HEK293 (cell line): ENCODE measurements around the gene RNF11.
A peak's percentile ranks its signal among the peaks of the same experiment; 100 is the strongest.

Experiments used
- EGR2 ChIP-seq: fragments of 450-650 bp; formaldehyde crosslinking; IDR thresholded peaks from 2 replicates; pipeline ENCODE4 v1.5.1; 2016; ENCODE audit warnings: low read depth, missing biosample characterization, missing genetic modification characterization
- FEZF1 ChIP-seq: fragments of 450-650 bp; formaldehyde crosslinking; IDR thresholded peaks from 2 replicates; pipeline ENCODE4 v1.5.1; 2016; ENCODE audit warnings: missing biosample characterization, missing genetic modification characterization
- GLIS1 ChIP-seq: fragments of 450-650 bp; formaldehyde crosslinking; IDR thresholded peaks from 2 replicates; pipeline ENCODE4 v1.5.1; 2016; ENCODE audit warnings: missing biosample characterization, missing genetic modification characterization
- MYNN ChIP-seq: fragments of 450-650 bp; formaldehyde crosslinking; IDR thresholded peaks from 2 replicates; pipeline ENCODE4 v1.5.1; 2016; ENCODE audit warnings: missing biosample characterization, missing genetic modification characterization, borderline replicate concordance
- RBAK ChIP-seq: fragments of 450-650 bp; formaldehyde crosslinking; IDR thresholded peaks from 2 replicates; pipeline ENCODE4 v1.5.1; 2016; ENCODE audit warnings: missing biosample characterization, missing genetic modification characterization
- SCRT2 ChIP-seq: fragments of 450-650 bp; formaldehyde crosslinking; IDR thresholded peaks from 2 replicates; pipeline ENCODE4 v1.5.1; 2016; ENCODE audit warnings: missing biosample characterization, missing genetic modification characterization
- SETDB1 ChIP-seq: IDR thresholded peaks from one replicate; pipeline ENCODE4 v1.6.1; 2017; ENCODE audit warnings: mild to moderate bottlenecking, low read length, moderate library complexity, mixed read lengths; ENCODE audit not compliant: insufficient read length
- SP2 ChIP-seq: fragments of 450-650 bp; formaldehyde crosslinking; IDR thresholded peaks from 2 replicates; pipeline ENCODE4 v1.5.1; 2016; ENCODE audit warnings: missing biosample characterization, missing genetic modification characterization
- WT1 ChIP-seq: fragments of 450-650 bp; formaldehyde crosslinking; IDR thresholded peaks from 2 replicates; pipeline ENCODE4 v1.5.1; 2016; ENCODE audit warnings: missing biosample characterization, missing genetic modification characterization
- ZFHX2 ChIP-seq: fragments of 450-650 bp; formaldehyde crosslinking; conservative IDR thresholded peaks from 2 replicates; pipeline ENCODE4 v1.5.1; 2016; ENCODE audit warnings: missing biosample characterization, missing genetic modification characterization
- ZNF121 ChIP-seq: fragments of 450-650 bp; formaldehyde crosslinking; IDR thresholded peaks from 2 replicates; pipeline ENCODE4 v1.5.1; 2016; ENCODE audit warnings: missing biosample characterization, missing genetic modification characterization
- ZNF169 ChIP-seq: fragments of 450-650 bp; formaldehyde crosslinking; IDR thresholded peaks from 2 replicates; pipeline ENCODE4 v1.5.1; 2016; ENCODE audit warnings: missing biosample characterization, missing genetic modification characterization
- ZNF174 ChIP-seq: fragments of 450-650 bp; formaldehyde crosslinking; IDR thresholded peaks from 2 replicates; pipeline ENCODE4 v1.5.0; 2017; ENCODE audit warnings: missing biosample characterization, mild to moderate bottlenecking, missing genetic modification characterization
- ZNF184 ChIP-seq: fragments of 450-650 bp; IDR thresholded peaks from 2 replicates; pipeline ENCODE4 v1.5.1; 2018; ENCODE audit warnings: missing biosample characterization, mild to moderate bottlenecking, missing genetic modification characterization
- ZNF354C ChIP-seq: fragments of 450-650 bp; formaldehyde crosslinking; IDR thresholded peaks from 2 replicates; pipeline ENCODE4 v1.5.1; 2016; ENCODE audit warnings: missing biosample characterization, missing genetic modification characterization, low read depth, borderline replicate concordance
- ZNF37A ChIP-seq: fragments of 450-650 bp; IDR thresholded peaks from 2 replicates; pipeline ENCODE4 v1.5.1; 2018; ENCODE audit warnings: missing biosample characterization, missing genetic modification characterization
- ZNF404 ChIP-seq: fragments of 450-650 bp; formaldehyde crosslinking; IDR thresholded peaks from 2 replicates; pipeline ENCODE4 v1.5.1; 2017; ENCODE audit warnings: missing biosample characterization, missing genetic modification characterization
- ZNF433 ChIP-seq: fragments of 450-650 bp; formaldehyde crosslinking; IDR thresholded peaks from 2 replicates; pipeline ENCODE4 v1.5.1; 2016; ENCODE audit warnings: missing biosample characterization, missing genetic modification characterization, low read depth
- ZNF76 ChIP-seq: fragments of 450-650 bp; formaldehyde crosslinking; IDR thresholded peaks from 2 replicates; pipeline ENCODE4; 2016; ENCODE audit warnings: low read depth, missing biosample characterization, missing genetic modification characterization, borderline replicate concordance
- ZNF768 ChIP-seq: fragments of 450-650 bp; formaldehyde crosslinking; IDR thresholded peaks from 2 replicates; pipeline ENCODE4 v1.5.1; 2018; ENCODE audit warnings: missing biosample characterization, mild to moderate bottlenecking, missing genetic modification characterization
- TF ChIP-seq, protein P1 (sequence below): fragments of 450-650 bp; formaldehyde crosslinking; IDR thresholded peaks from 2 replicates; pipeline ENCODE4 v1.5.1; 2016; ENCODE audit warnings: missing biosample characterization, missing genetic modification characterization
- TF ChIP-seq, protein P2 (sequence below): fragments of 450-650 bp; formaldehyde crosslinking; IDR thresholded peaks from 2 replicates; pipeline ENCODE4 v1.5.1; 2017; ENCODE audit warnings: missing biosample characterization, mild to moderate bottlenecking, missing genetic modification characterization, moderate library complexity
- TF ChIP-seq, protein P3 (sequence below): fragments of 450-650 bp; formaldehyde crosslinking; conservative IDR thresholded peaks from 2 replicates; pipeline ENCODE4 v1.5.1; 2016; ENCODE audit warnings: low read depth, missing biosample characterization, missing genetic modification characterization
- TF ChIP-seq, protein P4 (sequence below): fragments of 450-650 bp; formaldehyde crosslinking; IDR thresholded peaks from 2 replicates; pipeline ENCODE4 v1.5.1; 2016; ENCODE audit warnings: missing biosample characterization, missing genetic modification characterization
- TF ChIP-seq, protein P5 (sequence below): fragments of 450-650 bp; formaldehyde crosslinking; IDR thresholded peaks from 2 replicates; pipeline ENCODE4 v1.5.1; 2016; ENCODE audit warnings: missing biosample characterization, missing genetic modification characterization
- TF ChIP-seq, protein P6 (sequence below): fragments of 450-650 bp; formaldehyde crosslinking; IDR thresholded peaks from 2 replicates; pipeline ENCODE4 v1.5.1; 2016; ENCODE audit warnings: missing biosample characterization, missing genetic modification characterization

RNF11 gene

DNA sequence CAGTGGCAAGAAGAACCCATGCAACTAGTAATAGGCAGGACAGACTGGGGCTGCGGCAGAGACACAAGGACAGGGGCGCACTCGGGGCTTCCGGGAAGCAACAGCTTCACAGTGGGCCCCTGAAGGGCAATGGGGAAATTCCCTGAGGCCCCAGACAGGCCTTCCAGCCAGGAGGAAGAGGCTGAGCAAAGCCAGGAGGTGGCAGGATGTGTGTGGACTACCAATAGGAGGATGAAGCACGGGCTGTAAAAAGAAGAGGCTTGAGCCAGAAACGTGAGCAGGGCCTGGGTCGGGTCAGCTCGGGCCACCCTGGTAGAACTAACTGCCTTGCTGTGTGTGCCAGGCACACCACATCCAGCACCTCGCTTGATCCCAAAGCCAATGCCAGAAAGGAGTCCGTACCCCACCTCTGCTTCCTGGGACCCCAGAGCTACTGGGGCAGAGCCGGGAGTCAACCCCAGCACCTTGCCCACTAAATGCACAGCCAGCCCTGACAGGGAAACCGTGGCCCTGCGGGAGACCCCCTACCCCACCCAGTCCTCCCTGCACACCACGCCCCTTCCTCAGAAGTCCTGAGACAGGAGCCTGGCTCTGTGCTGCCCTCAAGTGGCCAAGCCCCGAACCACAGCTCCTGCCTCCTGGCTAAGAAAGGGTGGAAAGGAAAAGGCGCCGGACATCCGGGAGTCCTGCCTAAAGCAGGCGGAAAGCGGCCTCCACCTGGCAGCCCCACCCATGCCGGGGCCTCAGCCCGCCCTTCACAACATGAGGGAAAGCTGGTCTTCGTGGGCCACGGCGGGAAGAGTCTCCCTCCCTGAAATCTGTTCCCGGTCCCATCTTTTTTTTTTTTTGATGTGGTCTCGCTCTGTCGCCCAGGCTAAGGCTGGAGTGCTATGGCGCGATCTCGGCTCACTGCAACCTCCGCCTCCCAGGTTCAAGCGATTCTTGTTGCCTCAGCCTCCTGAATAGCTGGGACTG lies 60.6 kb downstream of the RNF11 start (continued):
- TF ChIP-seq ZNF169 (tag by site-specific recombination), result no peak
- TF ChIP-seq, protein P1, sequence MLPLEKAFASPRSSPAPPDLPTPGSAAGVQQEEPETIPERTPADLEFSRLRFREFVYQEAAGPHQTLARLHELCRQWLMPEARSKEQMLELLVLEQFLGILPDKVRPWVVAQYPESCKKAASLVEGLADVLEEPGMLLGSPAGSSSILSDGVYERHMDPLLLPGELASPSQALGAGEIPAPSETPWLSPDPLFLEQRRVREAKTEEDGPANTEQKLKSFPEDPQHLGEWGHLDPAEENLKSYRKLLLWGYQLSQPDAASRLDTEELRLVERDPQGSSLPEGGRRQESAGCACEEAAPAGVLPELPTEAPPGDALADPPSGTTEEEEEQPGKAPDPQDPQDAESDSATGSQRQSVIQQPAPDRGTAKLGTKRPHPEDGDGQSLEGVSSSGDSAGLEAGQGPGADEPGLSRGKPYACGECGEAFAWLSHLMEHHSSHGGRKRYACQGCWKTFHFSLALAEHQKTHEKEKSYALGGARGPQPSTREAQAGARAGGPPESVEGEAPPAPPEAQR (tag by site-specific recombination), result no peak
- no peak for TF ChIP-seq ZNF37A (tag by site-specific recombination)
- TF ChIP-seq GLIS1 (tag by site-specific recombination), result peak; percentile 19; the same call in 1 of the 2 replicates
- TF ChIP-seq, protein P2, sequence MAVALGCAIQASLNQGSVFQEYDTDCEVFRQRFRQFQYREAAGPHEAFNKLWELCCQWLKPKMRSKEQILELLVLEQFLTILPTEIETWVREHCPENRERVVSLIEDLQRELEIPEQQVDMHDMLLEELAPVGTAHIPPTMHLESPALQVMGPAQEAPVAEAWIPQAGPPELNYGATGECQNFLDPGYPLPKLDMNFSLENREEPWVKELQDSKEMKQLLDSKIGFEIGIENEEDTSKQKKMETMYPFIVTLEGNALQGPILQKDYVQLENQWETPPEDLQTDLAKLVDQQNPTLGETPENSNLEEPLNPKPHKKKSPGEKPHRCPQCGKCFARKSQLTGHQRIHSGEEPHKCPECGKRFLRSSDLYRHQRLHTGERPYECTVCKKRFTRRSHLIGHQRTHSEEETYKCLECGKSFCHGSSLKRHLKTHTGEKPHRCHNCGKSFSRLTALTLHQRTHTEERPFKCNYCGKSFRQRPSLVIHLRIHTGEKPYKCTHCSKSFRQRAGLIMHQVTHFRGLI, result no peak
- TF ChIP-seq EGR2 (tag by site-specific recombination), result no peak
- TF ChIP-seq, protein P3, sequence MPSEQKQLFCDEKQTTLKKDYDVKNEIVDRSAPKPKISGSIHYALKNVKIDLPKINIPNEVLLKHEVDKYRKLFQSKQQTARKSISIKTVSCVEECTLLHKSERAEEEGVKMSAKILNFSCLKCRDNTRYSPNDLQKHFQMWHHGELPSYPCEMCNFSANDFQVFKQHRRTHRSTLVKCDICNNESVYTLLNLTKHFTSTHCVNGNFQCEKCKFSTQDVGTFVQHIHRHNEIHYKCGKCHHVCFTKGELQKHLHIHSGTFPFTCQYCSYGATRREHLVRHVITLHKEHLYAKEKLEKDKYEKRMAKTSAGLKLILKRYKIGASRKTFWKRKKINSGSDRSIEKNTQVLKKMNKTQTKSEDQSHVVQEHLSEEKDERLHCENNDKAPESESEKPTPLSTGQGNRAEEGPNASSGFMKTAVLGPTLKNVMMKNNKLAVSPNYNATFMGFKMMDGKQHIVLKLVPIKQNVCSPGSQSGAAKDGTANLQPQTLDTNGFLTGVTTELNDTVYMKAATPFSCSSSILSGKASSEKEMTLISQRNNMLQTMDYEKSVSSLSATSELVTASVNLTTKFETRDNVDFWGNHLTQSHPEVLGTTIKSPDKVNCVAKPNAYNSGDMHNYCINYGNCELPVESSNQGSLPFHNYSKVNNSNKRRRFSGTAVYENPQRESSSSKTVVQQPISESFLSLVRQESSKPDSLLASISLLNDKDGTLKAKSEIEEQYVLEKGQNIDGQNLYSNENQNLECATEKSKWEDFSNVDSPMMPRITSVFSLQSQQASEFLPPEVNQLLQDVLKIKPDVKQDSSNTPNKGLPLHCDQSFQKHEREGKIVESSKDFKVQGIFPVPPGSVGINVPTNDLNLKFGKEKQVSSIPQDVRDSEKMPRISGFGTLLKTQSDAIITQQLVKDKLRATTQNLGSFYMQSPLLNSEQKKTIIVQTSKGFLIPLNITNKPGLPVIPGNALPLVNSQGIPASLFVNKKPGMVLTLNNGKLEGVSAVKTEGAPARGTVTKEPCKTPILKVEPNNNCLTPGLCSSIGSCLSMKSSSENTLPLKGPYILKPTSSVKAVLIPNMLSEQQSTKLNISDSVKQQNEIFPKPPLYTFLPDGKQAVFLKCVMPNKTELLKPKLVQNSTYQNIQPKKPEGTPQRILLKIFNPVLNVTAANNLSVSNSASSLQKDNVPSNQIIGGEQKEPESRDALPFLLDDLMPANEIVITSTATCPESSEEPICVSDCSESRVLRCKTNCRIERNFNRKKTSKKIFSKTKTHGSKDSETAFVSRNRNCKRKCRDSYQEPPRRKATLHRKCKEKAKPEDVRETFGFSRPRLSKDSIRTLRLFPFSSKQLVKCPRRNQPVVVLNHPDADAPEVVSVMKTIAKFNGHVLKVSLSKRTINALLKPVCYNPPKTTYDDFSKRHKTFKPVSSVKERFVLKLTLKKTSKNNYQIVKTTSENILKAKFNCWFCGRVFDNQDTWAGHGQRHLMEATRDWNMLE, result peak; percentile 59
- no peak for TF ChIP-seq SETDB1
- no peak for TF ChIP-seq ZNF433
- TF ChIP-seq MYNN (tag by site-specific recombination), result no peak
- no peak for TF ChIP-seq ZNF184
- TF ChIP-seq, protein P4, sequence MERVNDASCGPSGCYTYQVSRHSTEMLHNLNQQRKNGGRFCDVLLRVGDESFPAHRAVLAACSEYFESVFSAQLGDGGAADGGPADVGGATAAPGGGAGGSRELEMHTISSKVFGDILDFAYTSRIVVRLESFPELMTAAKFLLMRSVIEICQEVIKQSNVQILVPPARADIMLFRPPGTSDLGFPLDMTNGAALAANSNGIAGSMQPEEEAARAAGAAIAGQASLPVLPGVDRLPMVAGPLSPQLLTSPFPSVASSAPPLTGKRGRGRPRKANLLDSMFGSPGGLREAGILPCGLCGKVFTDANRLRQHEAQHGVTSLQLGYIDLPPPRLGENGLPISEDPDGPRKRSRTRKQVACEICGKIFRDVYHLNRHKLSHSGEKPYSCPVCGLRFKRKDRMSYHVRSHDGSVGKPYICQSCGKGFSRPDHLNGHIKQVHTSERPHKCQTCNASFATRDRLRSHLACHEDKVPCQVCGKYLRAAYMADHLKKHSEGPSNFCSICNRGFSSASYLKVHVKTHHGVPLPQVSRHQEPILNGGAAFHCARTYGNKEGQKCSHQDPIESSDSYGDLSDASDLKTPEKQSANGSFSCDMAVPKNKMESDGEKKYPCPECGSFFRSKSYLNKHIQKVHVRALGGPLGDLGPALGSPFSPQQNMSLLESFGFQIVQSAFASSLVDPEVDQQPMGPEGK, result peak; percentile 32; the same call in 1 of the 2 replicates
- TF ChIP-seq ZNF76 (tag by site-specific recombination), result no peak
- peak; percentile 35 for TF ChIP-seq SP2 (tag by site-specific recombination)
- TF ChIP-seq ZNF121, result no peak
- TF ChIP-seq ZNF768, result no peak
- no peak for TF ChIP-seq FEZF1 (tag by site-specific recombination)
- TF ChIP-seq, protein P5, sequence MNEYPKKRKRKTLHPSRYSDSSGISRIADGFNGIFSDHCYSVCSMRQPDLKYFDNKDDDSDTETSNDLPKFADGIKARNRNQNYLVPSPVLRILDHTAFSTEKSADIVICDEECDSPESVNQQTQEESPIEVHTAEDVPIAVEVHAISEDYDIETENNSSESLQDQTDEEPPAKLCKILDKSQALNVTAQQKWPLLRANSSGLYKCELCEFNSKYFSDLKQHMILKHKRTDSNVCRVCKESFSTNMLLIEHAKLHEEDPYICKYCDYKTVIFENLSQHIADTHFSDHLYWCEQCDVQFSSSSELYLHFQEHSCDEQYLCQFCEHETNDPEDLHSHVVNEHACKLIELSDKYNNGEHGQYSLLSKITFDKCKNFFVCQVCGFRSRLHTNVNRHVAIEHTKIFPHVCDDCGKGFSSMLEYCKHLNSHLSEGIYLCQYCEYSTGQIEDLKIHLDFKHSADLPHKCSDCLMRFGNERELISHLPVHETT, result no peak
- TF ChIP-seq ZNF174 (tag by site-specific recombination), result no peak
- no peak for TF ChIP-seq ZNF354C (tag by site-specific recombination)
- no peak for TF ChIP-seq WT1 (tag by site-specific recombination)
- no peak for TF ChIP-seq RBAK (tag by site-specific recombination)
- no peak for TF ChIP-seq ZFHX2 (tag by site-specific recombination)
- no peak for TF ChIP-seq SCRT2
- TF ChIP-seq ZNF404 (tag by site-specific recombination), result no peak
- TF ChIP-seq, protein P6, sequence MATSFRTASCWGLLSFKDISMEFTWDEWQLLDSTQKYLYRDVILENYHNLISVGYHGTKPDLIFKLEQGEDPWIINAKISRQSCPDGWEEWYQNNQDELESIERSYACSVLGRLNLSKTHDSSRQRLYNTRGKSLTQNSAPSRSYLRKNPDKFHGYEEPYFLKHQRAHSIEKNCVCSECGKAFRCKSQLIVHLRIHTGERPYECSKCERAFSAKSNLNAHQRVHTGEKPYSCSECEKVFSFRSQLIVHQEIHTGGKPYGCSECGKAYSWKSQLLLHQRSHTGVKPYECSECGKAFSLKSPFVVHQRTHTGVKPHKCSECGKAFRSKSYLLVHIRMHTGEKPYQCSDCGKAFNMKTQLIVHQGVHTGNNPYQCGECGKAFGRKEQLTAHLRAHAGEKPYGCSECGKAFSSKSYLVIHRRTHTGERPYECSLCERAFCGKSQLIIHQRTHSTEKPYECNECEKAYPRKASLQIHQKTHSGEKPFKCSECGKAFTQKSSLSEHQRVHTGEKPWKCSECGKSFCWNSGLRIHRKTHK (tag by site-specific recombination), result no peak
